Measurements from ENCODE around the gene RABL3. TPM values are rescaled to one million over a fixed set of nuclear protein-coding genes. Genes with fewer than 3 reads are reported as not detected.
A peak's percentile ranks its signal among the peaks of the same experiment; 100 is the strongest.
"Not testable (repeated sequence)": the region's sequence is repeated elsewhere in the genome, so short reads cannot be mapped to it uniquely, and the experiment has no call there.

RABL3 gene
- total RNA-seq, 2 experiments from 2014 or later = 35.5 to 37.8 TPM

GRCh38 chr3:120767106-120767505 is 24.8 kb upstream of the RABL3 start:
- Mint-ChIP-seq H3K4me3 (no peak overlapping the region), H3K9me3 (ENCODE audit: low read depth) (no peaks in the 10 kb centered on the region), H3K36me3 (ENCODE audit: low read depth) (peaks cover 11% of the 10 kb centered on the region), H3K27ac (no peak overlapping the region), H3K27me3 (no peaks in the 10 kb centered on the region), H3K4me1 (peaks cover 43% of the 10 kb centered on the region)
- no peak for ATAC-seq
- POLR2A ChIA-PET = no interaction called here
- intact Hi-C loops (cut with DNase I, micrococcal nuclease) = no loop called here
- CTCF ChIA-PET = interaction anchor here (0.9 to 1.2 kb wide), 2 partner anchors 28 to 208 kb away, joined by 3 to 4 read pairs; no protein-coding TSS in a partner anchor
- DNase-seq = no peak

- Mint-ChIP-seq H3K36me3 (ENCODE audit: low read depth) (peaks cover 9% of the 10 kb centered on the region), H3K4me3 (no peak overlapping the region), H3K9me3 (ENCODE audit: low read depth) (no peaks in the 10 kb centered on the region), H3K27me3 (no peaks in the 10 kb centered on the region), H3K27ac (no peak overlapping the region), H3K4me1 (peaks cover 44% of the 10 kb centered on the region)
- CTCF ChIA-PET = interaction anchor here (0.9 kb wide), 1 partner anchor 208 kb away, joined by 3 read pairs; no protein-coding TSS in a partner anchor
- ATAC-seq (no peak), DNase-seq (no peak)
- intact Hi-C loops (cut with DNase I, micrococcal nuclease) = no loop called here
- POLR2A ChIA-PET = no interaction called here
These were observed 24.3 kb upstream of the RABL3 start for GRCh38 chr3:120766576-120766975.

GRCh38 chr3:120765830-120766493 is 23.6 kb upstream of the RABL3 start:
- Mint-ChIP-seq H3K4me3 (no peak overlapping the region), H3K9me3 (ENCODE audit: low read depth) (no peaks in the 10 kb centered on the region), H3K36me3 (ENCODE audit: low read depth) (peaks cover 6% of the 10 kb centered on the region), H3K27ac (no peak overlapping the region), H3K27me3 (no peaks in the 10 kb centered on the region), H3K4me1 (peaks cover 50% of the 10 kb centered on the region)
- ATAC-seq (peak; percentile 60), DNase-seq (no peak)
- intact Hi-C loops (cut with DNase I, micrococcal nuclease) = no loop called here
- POLR2A ChIA-PET = no interaction called here
- CTCF ChIA-PET = interaction anchor here (0.8 to 1.2 kb wide), 3 partner anchors 29 to 207 kb away, joined by 3 to 5 read pairs (median 3); no protein-coding TSS in a partner anchor

- peaks cover 60% of the 10 kb centered on the region for H3K4me1 Mint-ChIP-seq
- intact Hi-C loops (cut with DNase I, micrococcal nuclease) = no loop called here
- DNase-seq (no peak), ATAC-seq (no peak)
- peaks cover 9% of the 10 kb centered on the region for H3K36me3 Mint-ChIP-seq (ENCODE audit: low read depth)
- POLR2A ChIA-PET = no interaction called here
- H3K9me3 Mint-ChIP-seq (ENCODE audit: low read depth) = no peaks in the 10 kb centered on the region
- no peaks in the 10 kb centered on the region for H3K27me3 Mint-ChIP-seq
- H3K4me3 Mint-ChIP-seq = no peak overlapping the region
- H3K27ac Mint-ChIP-seq = no peak overlapping the region
- CTCF ChIA-PET = no interaction called here
These were observed 21.9 kb upstream of the RABL3 start for GRCh38 chr3:120764206-120764605.

- ChIA-PET POLR2A (no interaction called here), CTCF (no interaction called here)
- Mint-ChIP-seq H3K9me3 (ENCODE audit: low read depth) (no peaks in the 10 kb centered on the region), H3K4me1 (peaks cover 64% of the 10 kb centered on the region), H3K27me3 (no peaks in the 10 kb centered on the region), H3K4me3 (no peak overlapping the region), H3K36me3 (ENCODE audit: low read depth) (peaks cover 14% of the 10 kb centered on the region), H3K27ac (no peak overlapping the region)
- intact Hi-C loops (cut with DNase I, micrococcal nuclease) = no loop called here
- ATAC-seq (no peak), DNase-seq (no peak)
These were observed 21.3 kb upstream of the RABL3 start for GRCh38 chr3:120763601-120764000.

GRCh38 chr3:120762615-120763014 is 20.3 kb upstream of the RABL3 start:
- Mint-ChIP-seq H3K4me1 (peaks cover 64% of the 10 kb centered on the region), H3K4me3 (no peak overlapping the region), H3K9me3 (ENCODE audit: low read depth) (no peaks in the 10 kb centered on the region), H3K36me3 (ENCODE audit: low read depth) (peaks cover 18% of the 10 kb centered on the region), H3K27me3 (no peaks in the 10 kb centered on the region), H3K27ac (no peak overlapping the region)
- DNase-seq (no peak), ATAC-seq (peak; percentile 19)
- ChIA-PET CTCF (interaction anchor here (0.8 kb wide), 1 partner anchor 653 kb away, joined by 3 read pairs; no protein-coding TSS in a partner anchor), POLR2A (no interaction called here)
- intact Hi-C loops (cut with DNase I, micrococcal nuclease) = no loop called here

GRCh38 chr3:120758551-120758950 is 16.2 kb upstream of the RABL3 start:
- DNase-seq; CTCF ChIA-PET; ATAC-seq; H3K4me3 Mint-ChIP-seq; H3K27ac Mint-ChIP-seq; H3K27me3 Mint-ChIP-seq; POLR2A ChIA-PET; H3K9me3 Mint-ChIP-seq (ENCODE audit: low read depth); intact Hi-C loops (cut with DNase I, micrococcal nuclease): not testable (repeated sequence)
- peaks cover 44% of the 10 kb centered on the region for H3K4me1 Mint-ChIP-seq
- peaks cover 40% of the 10 kb centered on the region for H3K36me3 Mint-ChIP-seq (ENCODE audit: low read depth)

- H3K4me3 Mint-ChIP-seq = no peak overlapping the region
These were observed 13.7 kb upstream of the RABL3 start for GRCh38 chr3:120756061-120756460.

GRCh38 chr3:120753810-120754209 is 11.5 kb upstream of the RABL3 start:
- POLR2A ChIA-PET = no interaction called here
- peaks cover 3% of the 10 kb centered on the region for H3K9me3 Mint-ChIP-seq (ENCODE audit: low read depth)
- ATAC-seq = no peak
- H3K36me3 Mint-ChIP-seq (ENCODE audit: low read depth) = peaks cover 60% of the 10 kb centered on the region
- intact Hi-C loops (cut with DNase I, micrococcal nuclease) = no loop called here
- peaks cover 21% of the 10 kb centered on the region for H3K4me1 Mint-ChIP-seq
- no peak overlapping the region for H3K4me3 Mint-ChIP-seq
- no peaks in the 10 kb centered on the region for H3K27me3 Mint-ChIP-seq
- DNase-seq = no peak
- CTCF ChIA-PET = interaction anchor here (0.8 to 1.1 kb wide), 2 partner anchors 186 to 196 kb away, joined by 3 read pairs; no protein-coding TSS in a partner anchor
- H3K27ac Mint-ChIP-seq = no peak overlapping the region

More at GRCh38 chr3:120756061-120756460, 13.7 kb upstream of the RABL3 start:
- POLR2A ChIA-PET = no interaction called here
- ATAC-seq (no peak), DNase-seq (no peak)
- Mint-ChIP-seq H3K36me3 (ENCODE audit: low read depth) (peaks cover 59% of the 10 kb centered on the region), H3K27me3 (no peaks in the 10 kb centered on the region), H3K4me1 (peaks cover 33% of the 10 kb centered on the region), H3K9me3 (ENCODE audit: low read depth) (peaks cover 3% of the 10 kb centered on the region), H3K27ac (no peak overlapping the region)
- intact Hi-C loops (cut with DNase I, micrococcal nuclease) = no loop called here
- CTCF ChIA-PET = no interaction called here

- ATAC-seq (no peak), DNase-seq (no peak)
- Mint-ChIP-seq H3K4me1 (peaks cover 21% of the 10 kb centered on the region), H3K27ac (no peak overlapping the region), H3K9me3 (ENCODE audit: low read depth) (peaks cover 3% of the 10 kb centered on the region), H3K36me3 (ENCODE audit: low read depth) (peaks cover 53% of the 10 kb centered on the region), H3K4me3 (no peak overlapping the region), H3K27me3 (no peaks in the 10 kb centered on the region)
- POLR2A ChIA-PET = no interaction called here
- intact Hi-C loops (cut with DNase I, micrococcal nuclease) = no loop called here
- CTCF ChIA-PET = no interaction called here
These were observed 10.5 kb upstream of the RABL3 start for GRCh38 chr3:120752865-120753264.

- no peak overlapping the region for H3K4me3 Mint-ChIP-seq
- ATAC-seq = no peak
- CTCF ChIA-PET = no interaction called here
These were observed 9.9 kb upstream of the RABL3 start for GRCh38 chr3:120752230-120752629.

GRCh38 chr3:120749843-120750242 is 7.5 kb upstream of the RABL3 start:
- Mint-ChIP-seq H3K27ac (no peak overlapping the region), H3K36me3 (ENCODE audit: low read depth) (peaks cover 42% of the 10 kb centered on the region), H3K27me3 (no peaks in the 10 kb centered on the region), H3K4me3 (no peak overlapping the region), H3K9me3 (ENCODE audit: low read depth) (peaks cover 2% of the 10 kb centered on the region), H3K4me1 (peaks cover 24% of the 10 kb centered on the region)
- intact Hi-C loops (cut with DNase I, micrococcal nuclease) = loop anchor here in 1 of 2 experiments (10.0 kb wide), 1 partner anchor 1075 kb away; the partner anchor contains the start of gene COX17
- ATAC-seq (no peak), DNase-seq (no peak)
- ChIA-PET POLR2A (no interaction called here), CTCF (no interaction called here)

More at GRCh38 chr3:120752230-120752629, 9.9 kb upstream of the RABL3 start:
- Mint-ChIP-seq H3K27me3 (no peaks in the 10 kb centered on the region), H3K4me1 (peaks cover 21% of the 10 kb centered on the region), H3K36me3 (ENCODE audit: low read depth) (peaks cover 55% of the 10 kb centered on the region), H3K27ac (no peak overlapping the region), H3K9me3 (ENCODE audit: low read depth) (peaks cover 6% of the 10 kb centered on the region)
- POLR2A ChIA-PET = no interaction called here
- DNase-seq = no peak
- intact Hi-C loops (cut with DNase I, micrococcal nuclease) = no loop called here

Measured in activated CD4-positive, alpha-beta T cell treated with anti-CD3 and anti-CD28 coated beads for 36 hours (primary cell).